ENCODE data around the gene PLK3. TPM values are rescaled to one million over a fixed set of nuclear protein-coding genes. Genes with fewer than 3 reads are reported as not detected.
"Not testable (repeated sequence)": the region's sequence is repeated elsewhere in the genome, so short reads cannot be mapped to it uniquely, and the experiment has no call there.

PLK3 gene
- total RNA-seq, 1 donor from 2014 or later: 57.1 TPM

DNA sequence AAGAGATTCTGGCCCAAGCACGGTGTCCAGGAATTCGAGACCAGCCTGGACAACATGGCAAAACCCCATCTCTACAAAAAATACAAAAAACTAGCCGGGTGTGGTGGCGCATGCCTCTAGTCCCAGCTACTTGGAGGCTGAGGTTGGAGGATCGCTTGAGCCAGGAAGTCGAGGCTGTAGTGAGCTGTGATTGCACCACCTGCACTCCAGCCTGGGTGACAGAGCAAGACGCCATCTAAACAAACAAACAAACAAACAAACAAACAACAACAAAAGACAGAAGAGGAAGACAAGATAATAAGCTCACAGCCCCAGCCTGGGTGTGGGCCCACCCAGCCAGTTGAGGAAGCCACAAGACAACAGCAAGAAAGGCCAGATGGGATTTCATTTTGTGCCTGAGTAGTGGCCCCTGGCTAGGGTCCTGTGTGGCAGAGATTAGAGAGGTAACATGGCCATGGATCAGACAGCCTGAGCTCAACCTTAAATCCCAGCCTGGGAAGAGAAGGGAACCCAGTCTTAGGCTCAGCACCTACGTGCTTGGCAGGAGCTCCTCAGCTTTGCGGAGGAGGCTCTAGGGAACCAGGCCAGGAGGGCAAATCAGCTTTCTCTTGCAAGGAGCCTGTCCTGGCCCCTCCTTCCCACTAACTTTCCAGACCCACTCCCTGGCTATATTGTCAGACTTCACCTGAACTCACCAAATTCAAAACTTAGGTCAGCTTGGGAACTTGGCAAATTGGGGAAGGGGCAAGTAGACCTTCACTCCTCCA is 7.3 kb upstream of the PLK3 start:
- TF ChIP-seq, protein P1, sequence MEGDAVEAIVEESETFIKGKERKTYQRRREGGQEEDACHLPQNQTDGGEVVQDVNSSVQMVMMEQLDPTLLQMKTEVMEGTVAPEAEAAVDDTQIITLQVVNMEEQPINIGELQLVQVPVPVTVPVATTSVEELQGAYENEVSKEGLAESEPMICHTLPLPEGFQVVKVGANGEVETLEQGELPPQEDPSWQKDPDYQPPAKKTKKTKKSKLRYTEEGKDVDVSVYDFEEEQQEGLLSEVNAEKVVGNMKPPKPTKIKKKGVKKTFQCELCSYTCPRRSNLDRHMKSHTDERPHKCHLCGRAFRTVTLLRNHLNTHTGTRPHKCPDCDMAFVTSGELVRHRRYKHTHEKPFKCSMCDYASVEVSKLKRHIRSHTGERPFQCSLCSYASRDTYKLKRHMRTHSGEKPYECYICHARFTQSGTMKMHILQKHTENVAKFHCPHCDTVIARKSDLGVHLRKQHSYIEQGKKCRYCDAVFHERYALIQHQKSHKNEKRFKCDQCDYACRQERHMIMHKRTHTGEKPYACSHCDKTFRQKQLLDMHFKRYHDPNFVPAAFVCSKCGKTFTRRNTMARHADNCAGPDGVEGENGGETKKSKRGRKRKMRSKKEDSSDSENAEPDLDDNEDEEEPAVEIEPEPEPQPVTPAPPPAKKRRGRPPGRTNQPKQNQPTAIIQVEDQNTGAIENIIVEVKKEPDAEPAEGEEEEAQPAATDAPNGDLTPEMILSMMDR (IDR thresholded peaks at IDR 0.05): no peak
- H3K27ac Mint-ChIP-seq (ENCODE audit: unreplicated experiment): no peak overlapping the region
- no peaks in the 10 kb centered on the region for H3K36me3 Mint-ChIP-seq (ENCODE audit: unreplicated experiment)
- no peaks in the 10 kb centered on the region for H3K9me3 Mint-ChIP-seq (ENCODE audit: unreplicated experiment)
- H3K4me1 Mint-ChIP-seq (ENCODE audit: unreplicated experiment): peaks cover 4% of the 10 kb centered on the region
- DNase-seq (ENCODE audit: extremely low spot score, unreplicated experiment): no peak
- no peak overlapping the region for H3K4me3 Mint-ChIP-seq (ENCODE audit: unreplicated experiment)
- H3K27me3 Mint-ChIP-seq (ENCODE audit: unreplicated experiment): no peaks in the 10 kb centered on the region

DNA sequence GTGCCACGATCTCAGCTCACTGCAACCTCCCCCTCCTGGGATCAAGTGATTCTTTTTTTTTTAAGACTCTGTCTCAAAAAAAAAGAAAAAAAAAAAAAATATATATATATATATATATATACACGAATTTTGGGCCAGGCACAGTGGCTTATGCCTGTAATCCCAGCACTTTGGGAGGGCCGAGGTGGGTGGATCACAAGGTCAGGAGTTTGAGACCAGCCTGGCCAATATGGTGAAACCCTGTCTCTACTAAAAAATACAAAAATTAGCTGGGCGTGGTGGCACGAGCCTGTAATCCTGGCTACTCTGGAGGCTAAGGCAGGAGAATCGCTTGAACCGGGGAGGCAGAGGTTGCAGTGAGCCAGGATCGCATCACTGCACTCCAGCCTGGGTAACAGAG is 2.3 kb upstream of the PLK3 start:
- not testable (repeated sequence) for H3K9me3 Mint-ChIP-seq (ENCODE audit: unreplicated experiment); H3K27me3 Mint-ChIP-seq (ENCODE audit: unreplicated experiment); H3K27ac Mint-ChIP-seq (ENCODE audit: unreplicated experiment); H3K4me3 Mint-ChIP-seq (ENCODE audit: unreplicated experiment); DNase-seq (ENCODE audit: extremely low spot score, unreplicated experiment)
- Mint-ChIP-seq H3K4me1 (ENCODE audit: unreplicated experiment) (peaks cover 23% of the 10 kb centered on the region), H3K36me3 (ENCODE audit: unreplicated experiment) (peaks cover 11% of the 10 kb centered on the region)

GRCh38 chr1:44798481-44799365 is 1.5 kb upstream of the PLK3 start:
- Mint-ChIP-seq H3K27me3 (ENCODE audit: unreplicated experiment) (no peaks in the 10 kb centered on the region), H3K9me3 (ENCODE audit: unreplicated experiment) (no peaks in the 10 kb centered on the region), H3K27ac (ENCODE audit: unreplicated experiment) (peak overlapping the region; percentile 98), H3K4me1 (ENCODE audit: unreplicated experiment) (peaks cover 25% of the 10 kb centered on the region), H3K4me3 (ENCODE audit: unreplicated experiment) (no peak overlapping the region), H3K36me3 (ENCODE audit: unreplicated experiment) (peaks cover 16% of the 10 kb centered on the region)
- TF ChIP-seq, protein P1 (IDR thresholded peaks at IDR 0.05): no peak
- DNase-seq (ENCODE audit: extremely low spot score, unreplicated experiment): no peak

DNA sequence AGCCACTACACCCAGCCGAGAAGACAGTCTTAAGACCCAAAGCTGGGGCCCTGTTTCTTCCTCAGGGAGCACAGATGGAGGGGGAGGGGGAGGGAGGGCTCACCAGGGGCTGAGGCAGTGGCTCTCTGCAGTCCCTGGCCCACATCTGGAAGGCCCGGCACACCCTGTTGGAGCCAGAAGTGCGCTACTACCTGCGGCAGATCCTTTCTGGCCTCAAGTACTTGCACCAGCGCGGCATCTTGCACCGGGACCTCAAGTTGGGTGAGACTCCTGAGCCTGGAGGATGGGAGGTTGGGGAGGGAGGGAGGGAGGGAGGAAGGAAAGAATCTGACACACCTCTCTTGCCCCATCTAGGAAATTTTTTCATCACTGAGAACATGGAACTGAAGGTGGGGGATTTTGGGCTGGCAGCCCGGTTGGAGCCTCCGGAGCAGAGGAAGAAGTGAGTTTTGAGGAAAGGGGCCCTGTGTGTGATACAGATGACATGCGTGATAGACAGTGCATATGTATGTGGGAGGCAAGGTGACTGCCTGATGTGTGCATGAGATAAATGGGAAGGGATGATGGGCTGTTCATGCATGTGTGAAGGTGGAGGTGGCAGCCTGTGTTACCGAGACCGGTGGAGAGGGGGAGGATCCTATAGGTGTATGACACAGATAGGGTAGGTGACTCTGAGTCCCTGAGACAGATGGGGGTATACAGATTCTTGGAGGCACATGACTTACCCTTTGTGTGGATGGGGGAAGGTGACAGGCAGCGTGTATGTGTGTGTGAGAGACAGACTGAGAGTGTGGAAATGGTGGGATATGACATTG is 1.5 kb downstream of the PLK3 start:
- Mint-ChIP-seq H3K27me3 (ENCODE audit: unreplicated experiment) (no peaks in the 10 kb centered on the region), H3K27ac (ENCODE audit: unreplicated experiment) (peak overlapping the region; percentile 87), H3K9me3 (ENCODE audit: unreplicated experiment) (no peaks in the 10 kb centered on the region), H3K36me3 (ENCODE audit: unreplicated experiment) (peaks cover 22% of the 10 kb centered on the region), H3K4me3 (ENCODE audit: unreplicated experiment) (peak overlapping the region; percentile 96), H3K4me1 (ENCODE audit: unreplicated experiment) (peaks cover 33% of the 10 kb centered on the region)
- DNase-seq (ENCODE audit: extremely low spot score, unreplicated experiment): no peak
- TF ChIP-seq, protein P1 (IDR thresholded peaks at IDR 0.05): no peak

- peaks cover 41% of the 10 kb centered on the region for H3K4me1 Mint-ChIP-seq (ENCODE audit: unreplicated experiment)
- no peaks in the 10 kb centered on the region for H3K9me3 Mint-ChIP-seq (ENCODE audit: unreplicated experiment)
- TF ChIP-seq, protein P1 (IDR thresholded peaks at IDR 0.05): no peak
- H3K27ac Mint-ChIP-seq (ENCODE audit: unreplicated experiment): peak overlapping the region; percentile 76
- no peaks in the 10 kb centered on the region for H3K27me3 Mint-ChIP-seq (ENCODE audit: unreplicated experiment)
- H3K4me3 Mint-ChIP-seq (ENCODE audit: unreplicated experiment): peak overlapping the region; percentile 96
- no peak for DNase-seq (ENCODE audit: extremely low spot score, unreplicated experiment)
- H3K36me3 Mint-ChIP-seq (ENCODE audit: unreplicated experiment): peaks cover 24% of the 10 kb centered on the region
Observed at GRCh38 chr1:44802306-44803061, 2.3 kb downstream of the PLK3 start.

All from osteocyte (in vitro differentiated cells).